Measurements from ENCODE around the gene CORO1C.
"Not testable (repeated sequence)": the region's sequence is repeated elsewhere in the genome, so short reads cannot be mapped to it uniquely, and the experiment has no call there.

Gene CORO1C

DNA sequence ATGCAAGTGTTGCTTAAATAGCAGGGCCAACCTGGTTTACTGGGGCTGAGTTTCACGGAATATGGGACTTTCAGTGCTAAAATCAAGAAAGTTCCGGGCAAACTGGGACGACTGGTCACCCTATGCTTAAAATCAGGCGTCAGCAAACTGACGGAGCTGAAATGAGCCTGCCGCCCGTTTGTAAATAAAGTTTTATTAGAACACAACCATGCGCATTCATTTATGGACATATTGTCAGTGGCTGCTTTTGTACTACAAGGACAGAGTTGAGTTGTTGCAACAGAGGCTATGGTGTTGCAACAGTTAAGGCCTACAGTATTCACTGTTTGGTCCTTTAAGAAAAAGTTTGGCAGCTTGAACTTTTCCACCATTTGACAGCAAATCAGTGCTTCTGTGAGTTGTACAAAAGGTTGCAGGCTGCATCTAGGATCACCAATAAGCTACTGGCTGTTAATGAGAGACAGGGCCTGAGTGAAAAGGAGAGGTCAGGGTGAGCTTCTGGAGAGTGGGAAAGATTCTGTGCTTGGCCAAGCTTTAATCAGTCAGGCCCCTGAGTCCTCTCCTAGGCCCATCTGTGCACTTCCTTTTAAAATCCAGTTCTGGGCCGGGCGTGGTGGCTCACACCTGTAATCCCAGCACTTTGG is 111.0 kb downstream of the CORO1C start:
- no peak for DNase-seq (ENCODE audit: insufficient read length, low spot score)
- FAIRE-seq, result no peak

DNA sequence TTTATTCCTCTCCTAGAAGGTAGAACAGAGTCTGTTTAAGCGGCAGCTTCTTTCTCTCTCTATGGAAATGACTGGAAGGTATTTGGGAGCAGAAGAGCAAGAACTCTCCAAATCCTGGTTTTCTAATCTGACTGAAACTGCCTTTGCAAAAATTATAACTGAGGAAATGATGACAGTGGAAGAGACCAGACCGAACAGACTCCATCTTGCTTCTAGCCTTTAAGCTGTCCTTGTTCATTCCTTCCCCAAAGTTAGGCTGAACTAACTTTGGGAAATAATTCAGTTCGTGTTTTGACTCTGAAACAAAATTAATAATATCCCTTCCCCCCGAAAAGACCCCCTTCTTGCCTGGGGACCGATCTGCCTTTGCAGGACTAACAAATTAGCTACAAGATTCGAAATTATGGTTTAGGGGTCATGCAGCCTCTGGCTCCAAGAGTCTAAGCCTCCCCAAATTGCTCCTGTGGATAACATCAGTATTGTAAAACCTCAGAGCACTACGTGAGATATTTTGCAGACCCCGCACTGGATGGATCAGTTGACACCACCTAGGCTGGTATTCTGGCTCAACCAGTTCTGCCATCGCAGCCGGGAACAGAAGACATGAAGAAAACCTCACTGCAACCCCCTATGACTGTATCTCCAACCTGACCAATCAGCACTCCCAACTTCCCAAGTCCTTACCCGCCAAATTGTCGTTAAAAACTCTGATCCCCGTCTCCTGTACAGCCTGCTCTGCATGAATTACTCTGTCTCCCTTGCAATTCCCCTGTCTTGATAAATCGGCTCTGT is 111.8 kb downstream of the CORO1C start:
- FAIRE-seq, result no peak
- no peak for DNase-seq (ENCODE audit: insufficient read length, low spot score)

DNA sequence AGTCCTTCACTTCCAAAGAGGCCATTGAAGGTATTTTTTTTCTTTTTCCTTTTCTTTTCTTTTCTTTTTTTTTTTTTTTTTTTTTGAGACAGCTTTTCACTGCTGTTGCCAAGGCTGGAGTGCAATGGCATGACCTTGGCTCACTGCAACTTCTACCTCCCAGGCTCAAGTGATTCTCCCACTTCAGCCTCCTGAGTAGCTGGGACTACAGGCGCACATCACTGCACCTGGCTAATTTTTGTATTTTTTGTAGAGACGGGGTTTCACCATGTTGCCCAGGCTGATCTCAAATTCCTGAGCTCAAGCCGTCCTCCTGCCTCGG is 112.4 kb downstream of the CORO1C start:
- not testable (repeated sequence) for FAIRE-seq; DNase-seq (ENCODE audit: insufficient read length, low spot score)

DNA sequence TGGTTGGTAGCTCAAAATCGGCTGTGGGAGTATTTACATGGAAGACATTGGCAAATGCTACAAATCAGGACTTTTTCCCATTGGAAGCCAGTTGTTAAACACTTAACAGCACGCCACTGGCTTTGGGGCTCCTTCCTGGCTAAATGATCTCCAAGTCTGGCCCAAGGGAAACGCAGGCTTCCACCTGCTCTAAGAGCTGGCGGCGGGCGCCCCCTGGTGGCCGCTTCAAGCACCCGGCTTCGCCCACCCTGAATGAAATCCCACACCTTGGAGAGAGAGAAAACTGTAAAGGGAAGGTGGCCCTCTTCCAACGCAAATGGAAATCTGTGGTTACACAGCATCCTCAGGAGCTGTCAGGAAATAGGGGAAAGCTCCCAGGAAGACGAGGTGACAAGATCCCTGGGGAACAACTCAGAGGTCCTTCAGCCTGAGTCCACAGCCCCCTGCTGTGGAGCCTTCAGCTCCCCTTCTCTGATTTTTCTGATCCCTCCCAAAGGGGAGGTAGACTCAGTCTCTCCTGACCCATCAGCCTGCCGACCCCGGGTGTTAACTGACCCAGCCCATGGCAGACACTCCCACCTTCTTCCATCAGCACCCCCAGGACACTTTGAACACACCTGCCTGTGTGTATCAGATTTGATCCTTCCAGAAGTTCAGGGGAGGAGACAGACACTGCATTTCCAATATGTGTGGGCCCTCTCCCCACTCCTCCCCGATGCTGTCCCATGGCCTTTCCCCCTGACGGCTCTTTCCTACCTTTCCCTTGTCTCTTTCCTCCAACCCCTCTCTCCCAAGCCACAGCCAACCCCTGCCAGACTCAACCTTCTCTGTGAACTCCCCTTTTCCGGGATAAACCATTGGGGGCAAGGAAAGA is 113.0 kb downstream of the CORO1C start:
- peak; percentile 84 for DNase-seq (ENCODE audit: insufficient read length, low spot score)
- no peak for FAIRE-seq

DNA sequence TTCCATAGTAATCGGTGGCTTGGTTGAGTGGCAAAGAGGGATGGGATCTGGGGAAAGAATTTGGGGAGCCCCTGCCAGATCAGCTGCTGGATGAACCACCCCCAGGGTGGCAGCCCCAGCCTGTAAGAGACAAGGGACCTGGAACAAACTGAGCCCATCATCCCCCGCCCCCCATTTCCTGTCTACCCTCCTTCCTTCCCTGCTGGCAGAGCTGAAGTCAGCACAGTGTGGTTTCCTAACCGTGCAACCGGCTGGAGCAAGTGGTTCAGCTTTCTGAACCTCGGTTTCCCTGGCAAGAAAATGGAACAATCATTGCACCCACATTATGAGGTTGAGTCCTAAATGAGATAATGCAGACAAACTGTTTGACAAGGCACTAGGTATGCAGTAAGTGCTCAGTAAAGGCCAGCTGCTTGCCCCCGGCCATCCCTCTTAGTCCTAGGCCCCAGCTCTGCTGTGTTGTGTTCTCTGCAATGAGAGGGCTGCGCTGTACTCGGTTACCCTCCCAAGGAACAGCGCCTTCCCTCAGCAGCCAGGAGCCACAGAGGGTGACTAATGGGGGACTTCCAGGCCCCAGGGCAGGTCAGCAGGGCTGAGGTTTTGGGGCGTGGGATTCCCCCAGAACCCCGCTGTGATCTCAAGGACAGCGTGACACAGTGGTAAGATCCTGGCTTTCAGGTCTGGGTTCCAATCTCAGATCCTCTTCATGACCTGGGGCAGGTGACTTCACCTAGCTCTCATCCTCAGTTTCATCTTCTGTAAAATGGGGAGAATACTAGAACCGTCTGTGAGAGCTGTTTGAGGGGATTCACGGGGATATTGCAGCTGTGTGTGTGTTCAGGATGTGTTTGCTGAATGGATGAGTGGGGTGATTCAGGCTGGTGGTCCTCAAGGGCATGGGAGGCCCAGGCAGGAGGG is 114.1 kb downstream of the CORO1C start:
- DNase-seq (ENCODE audit: insufficient read length, low spot score) (no peak), FAIRE-seq (no peak)

DNA sequence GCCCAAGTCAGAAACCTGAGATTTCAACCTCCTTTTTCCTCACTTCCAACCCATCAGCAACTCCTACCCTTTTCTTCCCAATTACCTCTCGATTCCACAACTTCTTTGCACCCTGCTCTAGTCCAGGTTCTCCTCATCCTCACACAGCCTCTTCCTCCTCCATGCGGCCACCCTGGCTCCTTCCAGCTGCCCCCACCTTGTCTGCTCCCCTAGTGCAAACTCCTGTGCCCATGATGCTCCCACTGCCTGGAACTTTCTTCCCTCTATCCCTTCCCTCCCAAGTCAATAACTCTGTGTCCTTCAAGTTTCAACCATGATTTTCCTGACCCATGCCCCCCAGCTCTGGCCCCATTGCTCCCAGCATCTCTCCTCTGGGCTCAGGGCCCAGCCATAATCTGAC is 115.0 kb downstream of the CORO1C start:
- no peak for DNase-seq (ENCODE audit: insufficient read length, low spot score)
- FAIRE-seq, result no peak

DNA sequence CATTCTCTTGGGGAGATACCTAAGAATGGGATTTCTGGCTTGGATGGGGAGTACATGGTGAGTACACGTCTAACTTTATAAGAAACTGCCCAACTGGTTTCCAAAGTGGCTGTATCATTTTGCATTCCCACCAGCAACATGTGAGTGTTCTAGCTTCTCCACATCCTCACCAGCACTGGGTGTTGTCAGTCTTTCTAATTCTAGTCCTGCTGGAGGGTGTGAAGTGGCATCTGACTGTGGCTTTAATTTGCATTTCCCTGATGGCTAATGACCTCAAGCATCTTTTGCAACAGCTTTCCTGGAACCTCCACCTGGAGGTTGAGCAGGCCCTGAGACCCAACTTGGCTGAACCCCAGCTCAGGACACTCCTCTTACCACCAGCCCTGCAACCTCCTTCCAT is 115.4 kb downstream of the CORO1C start:
- FAIRE-seq, result no peak

DNA sequence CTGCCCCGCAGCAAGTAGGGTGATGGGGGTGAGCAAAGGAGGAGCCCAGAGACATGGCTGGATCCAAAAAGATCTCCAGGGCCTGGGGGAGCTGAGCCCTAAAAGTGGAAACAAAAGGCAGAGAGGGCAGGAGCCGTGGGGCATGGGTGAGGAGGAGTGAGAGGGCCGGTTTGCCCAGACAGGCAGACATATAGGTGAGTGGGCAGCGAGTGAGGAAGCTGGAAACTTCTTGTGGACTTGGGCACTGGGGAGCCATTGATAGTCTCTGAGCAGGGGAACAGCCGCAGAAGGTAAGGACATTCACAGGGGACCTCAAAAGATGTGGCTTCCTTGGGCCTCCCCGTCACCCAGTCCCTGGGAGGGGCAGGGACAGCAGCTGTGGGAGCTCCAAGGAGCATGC is 116.7 kb downstream of the CORO1C start:
- DNase-seq (ENCODE audit: insufficient read length, low spot score), result no peak
- no peak for FAIRE-seq

More for the DNA sequence above, 115.4 kb downstream of the CORO1C start:
- no peak for DNase-seq (ENCODE audit: insufficient read length, low spot score)

DNA sequence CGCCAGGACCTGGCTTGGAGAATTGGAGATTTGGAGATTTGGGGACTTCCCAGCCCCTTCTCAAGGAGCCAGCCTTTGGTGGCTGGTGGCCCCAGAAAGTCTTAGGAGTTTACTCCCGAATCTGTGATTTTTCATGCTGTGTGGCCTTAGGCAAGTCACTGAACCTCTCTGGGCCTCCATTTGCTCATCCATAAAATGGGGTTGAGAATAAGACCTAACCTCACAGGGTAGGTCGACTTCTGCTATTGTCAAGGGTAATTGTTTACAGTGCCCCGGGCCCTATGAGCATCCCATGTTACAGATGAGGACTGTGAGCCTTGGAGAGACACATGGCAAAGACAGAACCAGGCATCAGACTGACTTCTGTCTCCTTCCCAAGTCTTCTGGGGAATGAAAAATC is 117.3 kb downstream of the CORO1C start:
- DNase-seq (ENCODE audit: insufficient read length, low spot score) (no peak), FAIRE-seq (no peak)

DNA sequence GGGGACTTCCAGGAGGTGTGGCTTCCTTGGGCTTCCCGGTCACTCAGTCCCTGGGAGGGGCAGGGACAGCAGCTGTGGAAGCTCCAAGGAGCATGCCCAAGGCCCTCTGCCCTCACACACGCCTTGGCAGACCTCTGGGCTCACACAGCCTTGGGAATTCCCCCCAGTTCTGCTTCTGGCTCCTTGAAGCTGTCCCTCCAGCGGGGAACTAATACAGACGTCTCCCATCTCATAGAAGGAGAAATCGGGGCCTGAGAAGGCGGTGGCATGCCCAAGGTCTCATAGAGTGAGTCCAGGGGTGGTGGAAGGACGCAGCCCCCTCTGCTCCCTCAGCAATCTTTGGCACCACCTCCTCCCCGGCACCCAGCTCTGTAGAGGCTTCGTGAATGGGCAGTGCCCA is 117.8 kb downstream of the CORO1C start:
- DNase-seq (ENCODE audit: insufficient read length, low spot score) (no peak), FAIRE-seq (no peak)

DNA sequence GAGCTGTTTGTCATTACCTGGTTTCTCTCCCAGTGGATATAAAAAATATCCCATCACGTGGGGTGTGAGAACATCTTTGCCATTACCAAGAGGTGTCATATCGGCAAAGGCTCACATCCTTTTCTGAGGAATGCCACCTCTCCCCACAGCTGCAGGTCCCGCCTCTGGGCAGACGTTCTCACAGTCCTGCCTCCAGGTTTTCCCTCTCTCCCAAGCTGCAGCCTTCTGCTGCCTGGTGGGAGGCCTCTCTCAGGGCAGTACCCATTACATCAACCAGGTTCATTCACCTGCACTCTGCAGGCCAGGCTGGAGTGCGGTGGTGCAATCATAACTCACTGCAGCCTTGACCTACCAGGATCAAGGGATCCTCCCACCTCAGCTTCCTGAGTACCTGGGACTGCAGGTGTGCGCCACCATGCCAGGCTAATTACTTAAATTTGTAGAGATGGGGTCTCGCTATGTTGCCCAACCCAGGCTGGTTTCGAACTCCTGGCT is 118.5 kb downstream of the CORO1C start:
- DNase-seq (ENCODE audit: insufficient read length, low spot score), result no peak
- FAIRE-seq, result no peak

DNA sequence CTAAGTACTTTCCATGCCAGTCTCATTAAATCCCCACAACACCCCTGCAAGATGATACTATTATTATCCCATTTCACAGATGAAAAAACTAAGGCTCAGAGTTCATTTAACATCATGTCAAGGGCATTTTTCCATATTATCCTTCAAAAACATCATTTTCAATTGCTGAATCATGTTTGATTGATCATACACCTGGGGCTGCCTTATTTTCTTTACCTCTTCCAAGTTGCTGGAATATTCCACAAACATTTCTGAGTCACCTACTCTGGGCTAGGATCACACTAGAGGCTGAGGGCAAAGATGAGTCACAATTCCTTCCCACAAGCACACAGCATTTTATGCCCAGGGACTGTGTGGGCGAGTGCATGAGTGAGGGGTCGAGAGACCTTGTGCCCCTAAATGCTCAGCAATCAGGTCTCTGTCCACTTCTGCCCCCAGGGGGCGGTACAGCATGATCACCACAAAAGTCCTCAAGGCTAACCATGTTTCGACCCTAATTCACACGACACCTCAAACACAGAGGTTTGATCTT is 119.4 kb downstream of the CORO1C start:
- FAIRE-seq (peak; percentile 60), DNase-seq (ENCODE audit: insufficient read length, low spot score) (peak; percentile 54)

DNA sequence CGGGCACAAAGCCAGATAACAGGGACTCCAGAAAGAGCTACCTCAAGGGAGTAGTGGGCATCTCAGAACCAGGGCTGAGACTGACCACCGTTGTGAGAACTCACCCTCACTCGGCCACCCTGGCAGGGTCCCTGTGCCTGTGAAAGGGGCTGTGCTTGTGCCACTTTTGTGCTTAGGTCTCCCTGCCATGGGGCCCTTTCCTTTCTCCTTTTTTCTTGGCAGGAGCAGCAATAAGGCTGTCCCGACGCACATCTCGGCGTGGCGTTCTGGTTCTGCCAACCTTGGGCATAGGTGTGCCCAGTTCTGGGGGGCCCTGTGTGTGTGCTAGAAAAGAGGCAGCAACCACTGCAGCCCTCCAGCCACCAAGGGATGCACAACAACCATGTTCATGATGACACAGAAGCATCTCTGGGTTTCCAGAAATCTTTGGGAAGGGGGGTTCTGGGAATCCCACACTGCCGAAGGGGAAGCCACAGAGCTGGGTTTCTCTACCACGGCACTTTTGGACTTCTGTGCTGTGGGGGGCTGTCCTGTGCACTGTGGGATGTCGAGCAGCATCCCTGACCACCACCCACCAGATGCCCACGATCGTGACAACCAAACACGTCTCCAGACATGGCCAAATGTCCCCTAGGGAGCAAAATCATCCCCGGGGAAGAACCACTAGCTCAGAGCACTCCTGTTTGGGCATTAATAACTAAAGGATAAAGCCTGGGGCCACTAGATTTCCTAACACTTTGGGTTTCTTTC is 120.3 kb downstream of the CORO1C start:
- DNase-seq (ENCODE audit: insufficient read length, low spot score) (no peak), FAIRE-seq (no peak)

DNA sequence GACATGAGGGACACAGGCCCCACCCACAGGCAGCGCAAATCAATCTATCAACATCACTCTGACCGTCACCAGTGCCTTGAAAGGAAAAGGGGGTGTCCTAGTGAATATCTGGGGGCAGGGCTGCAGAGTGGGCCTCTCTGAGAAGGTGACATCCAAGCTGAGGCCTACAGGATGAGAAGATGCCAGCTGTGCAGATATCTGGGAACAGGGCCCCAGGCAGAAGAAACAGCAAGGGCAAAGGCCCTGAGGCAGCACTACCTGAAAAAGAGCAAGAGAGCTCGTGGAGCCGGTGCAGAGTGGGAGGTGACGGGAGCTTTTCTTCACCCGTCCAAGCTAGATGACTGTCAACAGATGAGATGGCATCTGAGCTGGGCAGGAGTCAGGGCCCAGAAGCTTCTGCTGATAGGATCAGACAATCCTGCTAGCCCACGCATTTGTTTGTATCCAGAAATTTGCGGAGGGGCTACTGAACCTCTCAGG is 120.9 kb downstream of the CORO1C start:
- DNase-seq (ENCODE audit: insufficient read length, low spot score), result no peak
- FAIRE-seq, result no peak

DNA sequence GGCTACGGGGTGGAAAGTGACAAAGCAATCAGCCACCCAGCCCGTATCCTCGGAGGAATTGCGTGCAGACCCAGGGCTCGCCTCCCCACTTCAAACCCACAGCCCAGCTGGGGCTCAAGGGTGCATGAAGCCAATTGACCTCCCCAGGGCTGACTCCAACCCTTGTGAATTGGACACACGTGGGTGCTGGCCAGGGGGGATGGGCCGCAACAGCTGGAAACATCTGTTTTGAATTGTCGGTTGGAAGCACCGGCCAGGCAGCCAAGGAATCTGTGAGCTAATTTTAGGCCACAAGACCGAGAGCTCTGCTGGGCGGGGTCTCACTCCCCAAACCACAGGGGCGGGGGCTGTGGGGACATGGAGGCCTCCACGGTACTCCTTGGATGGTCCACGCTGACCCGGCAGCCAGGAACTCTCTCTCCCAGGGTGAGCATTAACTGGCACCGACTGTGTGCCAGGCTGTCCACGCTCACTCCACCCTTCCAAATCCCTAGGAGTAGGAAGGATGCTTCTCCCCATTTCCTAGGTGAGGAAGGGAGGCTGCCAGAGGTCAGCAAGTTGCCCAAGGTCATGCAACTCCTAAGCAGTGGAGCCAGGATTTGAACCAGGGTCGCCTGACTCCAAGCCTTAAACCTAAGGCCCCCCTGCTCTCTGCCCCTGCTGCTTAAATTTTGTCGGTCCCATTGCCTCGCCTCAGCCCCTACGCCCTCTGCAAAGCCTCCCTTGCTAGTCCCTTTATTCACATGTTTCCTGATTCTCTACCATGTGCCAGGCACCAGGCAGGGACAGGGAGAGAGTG is 121.6 kb downstream of the CORO1C start:
- FAIRE-seq (no peak), DNase-seq (ENCODE audit: insufficient read length, low spot score) (no peak)

DNA sequence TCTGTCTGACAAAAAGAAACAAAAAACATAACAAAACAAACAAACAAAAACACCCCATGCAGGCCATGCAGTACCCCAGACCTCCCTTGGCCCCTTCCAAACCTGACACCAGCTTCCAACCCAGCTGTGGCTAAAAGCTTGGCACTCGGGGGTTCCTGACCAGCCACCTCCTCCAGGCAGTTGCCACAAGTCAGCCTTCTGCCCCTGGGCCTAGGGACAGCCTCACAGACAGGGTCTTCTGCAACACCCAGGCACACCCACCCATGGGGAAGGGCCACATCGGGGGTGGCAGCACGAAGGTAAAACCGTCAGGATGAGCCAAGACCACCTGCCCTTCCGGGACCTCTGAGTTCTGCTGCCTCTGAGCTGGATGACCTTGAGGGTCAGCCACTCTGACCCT is 122.7 kb downstream of the CORO1C start:
- DNase-seq (ENCODE audit: insufficient read length, low spot score) (no peak), FAIRE-seq (no peak)

DNA sequence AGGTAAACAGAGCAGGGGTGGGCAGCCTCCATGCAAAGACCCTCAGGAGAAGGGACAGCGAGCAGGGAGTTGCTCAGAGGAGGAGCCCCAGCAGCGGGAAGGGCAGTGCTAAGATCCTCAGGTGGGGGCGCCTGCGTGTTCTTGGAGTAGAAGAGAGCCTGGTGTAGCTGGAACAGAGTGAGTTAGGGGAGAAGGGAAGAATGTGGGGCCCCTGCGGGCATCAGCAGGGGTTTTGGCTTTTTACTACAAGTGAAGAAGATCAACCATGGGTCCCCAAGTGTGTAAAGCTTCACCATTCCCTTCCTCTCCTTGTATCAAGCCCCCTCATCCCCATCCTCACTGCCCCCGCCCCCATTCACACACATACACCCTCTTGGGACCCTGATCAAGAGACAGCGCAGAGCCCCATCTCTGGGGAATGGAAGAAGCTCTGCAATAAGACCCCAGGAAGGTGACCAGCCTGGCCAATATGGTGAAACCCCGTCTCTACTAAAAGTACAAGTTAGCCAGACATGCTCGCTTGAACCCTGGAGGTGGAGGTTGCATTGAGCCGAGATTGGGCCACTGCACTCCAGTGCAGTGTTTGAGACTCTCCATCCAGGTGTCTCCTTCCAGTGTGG is 123.2 kb downstream of the CORO1C start:
- DNase-seq (ENCODE audit: insufficient read length, low spot score) (no peak), FAIRE-seq (no peak)

DNA sequence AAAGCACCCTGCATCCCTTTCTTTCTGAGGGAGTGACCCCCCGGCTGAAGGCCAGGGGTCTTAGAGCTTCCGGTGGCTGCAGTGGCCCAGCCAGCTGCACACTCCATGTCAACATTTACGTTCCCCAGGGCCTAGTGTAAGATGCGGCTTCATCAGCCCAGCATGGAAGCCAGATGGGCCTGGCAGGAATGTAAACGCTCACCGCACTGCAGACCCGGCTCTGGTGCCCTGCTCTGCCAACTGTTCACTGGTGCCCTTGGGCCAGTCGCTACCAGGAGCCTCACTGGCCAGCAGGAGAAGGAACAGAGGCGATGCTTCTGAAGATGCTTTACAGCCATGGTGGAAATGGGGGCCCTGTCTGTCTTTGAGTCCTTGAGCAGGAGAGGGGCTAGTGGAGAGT is 124.8 kb downstream of the CORO1C start:
- no peak for DNase-seq (ENCODE audit: insufficient read length, low spot score)
- FAIRE-seq, result no peak

All from HTR-8/SVneo (cell line).